PFSK-1 (cell line): ENCODE data around the gene ARHGAP8.

Experiments
- POLR2AphosphoS5 ChIP-seq: IDR thresholded peaks from 2 replicates; pipeline ENCODE4 v1.6.1; 2012; ENCODE audit warnings: low read depth, mild to moderate bottlenecking, control low read depth, low read length, moderate library complexity
- REST ChIP-seq, 2 experiments: IDR thresholded peaks; 2 replicates each; pipeline versions ENCODE4 v1.6.1 to v1.8.0; 2011 to 2012; ENCODE audit warnings: low read depth in 2 of 2, low read length in 2 of 2, control low read depth in 1 of 2, inconsistent platforms in 1 of 2, mild to moderate bottlenecking in 1 of 2, moderate library complexity in 1 of 2; ENCODE audit not compliant: insufficient read depth in 1 of 2
- SIN3A ChIP-seq: IDR thresholded peaks from 2 replicates; pipeline ENCODE4 v1.6.1; 2012; ENCODE audit warnings: mild to moderate bottlenecking, low read length, moderate library complexity, borderline replicate concordance; ENCODE audit not compliant: insufficient read depth

- TF ChIP-seq POLR2AphosphoS5 = no peak
- no peak for TF ChIP-seq REST (IDR thresholded peaks at IDR 0.05; ENCODE audit: insufficient read depth in 1 of 2, low read depth in 2 of 2, low read length in 2 of 2)
- no peak for TF ChIP-seq SIN3A
Observed at GRCh38 chr22:44831885-44832284, 79.5 kb downstream of the ARHGAP8 start.
